Activated CD4-positive, alpha-beta T cell treated with anti-CD3 and anti-CD28 coated beads, Interleukin-10, Interleukin-2, amounts not matched to agents 100 ng/mL and 50 ng/mL, durations not matched to agents 16 hours and 8 hours (primary cell): ENCODE results near the gene ITFG1.
A peak's percentile ranks its signal among the peaks of the same experiment; 100 is the strongest.
"Not testable (repeated sequence)": the region's sequence is repeated elsewhere in the genome, so short reads cannot be mapped to it uniquely, and the experiment has no call there.

Experiments used
- DNase-seq: peaks from one replicate; pipeline ENCODE4 v3.0.0-alpha.2; 2020

ITFG1 gene

GRCh38 chr16:47408491-47408890 is 52.4 kb downstream of the ITFG1 start:
- DNase-seq, result no peak

- no peak for DNase-seq
Observed at GRCh38 chr16:47395733-47396498, 64.9 kb downstream of the ITFG1 start.

GRCh38 chr16:47392081-47392480 is 68.8 kb downstream of the ITFG1 start:
- peak; percentile 16 for DNase-seq

GRCh38 chr16:47388705-47389104 is 72.2 kb downstream of the ITFG1 start:
- no peak for DNase-seq

GRCh38 chr16:47387026-47387734 is 73.7 kb downstream of the ITFG1 start:
- DNase-seq, result no peak

- no peak for DNase-seq
Observed at GRCh38 chr16:47386201-47386718, 74.6 kb downstream of the ITFG1 start.

GRCh38 chr16:47382362-47382761 is 78.5 kb downstream of the ITFG1 start:
- DNase-seq, result no peak

GRCh38 chr16:47377154-47377553 is 83.7 kb downstream of the ITFG1 start:
- no peak for DNase-seq

- DNase-seq, result no peak
Observed at GRCh38 chr16:47375423-47375822, 85.4 kb downstream of the ITFG1 start.

GRCh38 chr16:47374629-47375028 is 86.2 kb downstream of the ITFG1 start:
- no peak for DNase-seq

GRCh38 chr16:47371271-47372014 is 89.4 kb downstream of the ITFG1 start:
- DNase-seq, result no peak

GRCh38 chr16:47370536-47370935 is 90.3 kb downstream of the ITFG1 start:
- DNase-seq, result no peak

- DNase-seq, result no peak
Observed at GRCh38 chr16:47366228-47366627, 94.6 kb downstream of the ITFG1 start.

GRCh38 chr16:47363761-47364160 is 97.1 kb downstream of the ITFG1 start:
- DNase-seq, result no peak

- DNase-seq, result no peak
Observed at GRCh38 chr16:47359478-47359877, 101.4 kb downstream of the ITFG1 start.

- DNase-seq, result no peak
Observed at GRCh38 chr16:47358816-47359215, 102.0 kb downstream of the ITFG1 start.

GRCh38 chr16:47349029-47349428 is 111.8 kb downstream of the ITFG1 start:
- DNase-seq, result not testable (repeated sequence)

- DNase-seq, result not testable (repeated sequence)
Observed at GRCh38 chr16:47347021-47347696, 113.7 kb downstream of the ITFG1 start.

GRCh38 chr16:47342055-47342454 is 118.8 kb downstream of the ITFG1 start:
- no peak for DNase-seq

- not testable (repeated sequence) for DNase-seq
Observed at GRCh38 chr16:47330562-47330961, 130.3 kb downstream of the ITFG1 start.

GRCh38 chr16:47324309-47324708 is 136.6 kb downstream of the ITFG1 start:
- DNase-seq, result not testable (repeated sequence)

- DNase-seq, result no peak
Observed at GRCh38 chr16:47323241-47323640, 137.6 kb downstream of the ITFG1 start.
